Testis (tissue), 2 donors: ENCODE data around the gene CLDN19.
"Not testable (repeated sequence)": the region's sequence is repeated elsewhere in the genome, so short reads cannot be mapped to it uniquely, and the experiment has no call there.

Experiments used
- CTCF ChIP-seq, 3 experiments: fragments of 450-650 bp in 2 of 3; fragments of 200-600 bp in 1 of 3; sonication (generic) in 1 of 3; IDR thresholded peaks; one replicate each; pipeline ENCODE4 v1.5.1; 2016 to 2019; ENCODE audit warnings: antibody characterized with exemption in 3 of 3, mild to moderate bottlenecking in 2 of 3, moderate library complexity in 1 of 3
- POLR2A ChIP-seq: fragments of 450-650 bp; IDR thresholded peaks from one replicate; pipeline ENCODE4 v1.6.1; 2017; ENCODE audit warnings: antibody characterized with exemption, mild to moderate bottlenecking, moderate library complexity

GRCh38 chr1:42725820-42726219, 14.2 kb downstream of the CLDN19 start:
- TF ChIP-seq CTCF (IDR thresholded peaks at IDR 0.05); POLR2A: not testable (repeated sequence)
